ENCODE results near the gene RPL18A. TPM values are rescaled to one million over a fixed set of nuclear protein-coding genes. Genes with fewer than 3 reads are reported as not detected.

RPL18A gene
- total and polyA plus RNA-seq, 2 of the 13 experiments (the other 11 are each of a cell fraction or from before 2014, with no cell fraction given): 1,471 to 2,004 TPM

DNA sequence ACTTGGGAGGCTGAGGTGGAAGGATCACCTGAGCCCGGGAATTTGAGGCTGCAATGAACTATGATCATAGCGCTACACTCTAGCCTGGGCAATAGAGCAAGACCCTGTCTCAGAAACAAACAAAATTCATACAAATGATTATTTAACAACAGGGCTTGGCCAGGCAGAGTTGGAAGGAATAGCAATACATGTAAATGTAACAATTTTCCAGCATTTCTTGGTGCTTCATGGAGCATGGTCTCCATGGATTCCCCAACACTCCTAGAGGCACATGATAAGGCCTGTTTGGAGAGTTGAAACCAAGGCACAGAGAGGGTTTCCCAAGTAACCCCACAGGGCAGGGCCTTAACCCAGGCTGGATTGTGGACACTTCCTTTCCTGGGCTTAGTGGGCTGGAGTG is 48.6 kb upstream of the RPL18A start:
- no peaks in the 10 kb centered on the region for H3K79me2 ChIP-seq (ENCODE audit: insufficient read depth, low read length)
- POLR2A ChIA-PET: no interaction called here
- intact Hi-C loops (cut with micrococcal nuclease; ENCODE audit: unreplicated experiment) (no loop called here), in situ Hi-C loops (cut with HindIII; ENCODE audit: extremely low pct_ligation_motif_present, low pct_unique_long_range_greater_than_20kb) (no loop called here)
- H4K20me1 ChIP-seq (ENCODE audit: insufficient read depth, low read length): no peaks in the 10 kb centered on the region
- no peak for TF ChIP-seq SIX4 (CRISPR knock-in tag; IDR thresholded peaks at IDR 0.05)
- TF ChIP-seq ZMAT3 (CRISPR knock-in tag; conservative IDR thresholded peaks at IDR 0.05): no peak
- no peak for TF ChIP-seq KLF15 (CRISPR knock-in tag; IDR thresholded peaks at IDR 0.05; ENCODE audit: borderline replicate concordance)
- TF ChIP-seq ZKSCAN5 (CRISPR knock-in tag; IDR thresholded peaks at IDR 0.05): no peak
- no peak for TF ChIP-seq CCAR2 (optimal IDR thresholded peaks at IDR 0.05; ENCODE audit: low read depth, low read length)
- no peak for TF ChIP-seq PATZ1 (CRISPR knock-in tag; IDR thresholded peaks at IDR 0.05)
- no peak for TF ChIP-seq TP53 (CRISPR knock-in tag; conservative IDR thresholded peaks at IDR 0.05)
- no peak for TF ChIP-seq ZBTB7B (CRISPR knock-in tag; IDR thresholded peaks at IDR 0.05)
- no peak for TF ChIP-seq TCF7 (IDR thresholded peaks at IDR 0.05; ENCODE audit: low read depth)
- TF ChIP-seq, protein P1, sequence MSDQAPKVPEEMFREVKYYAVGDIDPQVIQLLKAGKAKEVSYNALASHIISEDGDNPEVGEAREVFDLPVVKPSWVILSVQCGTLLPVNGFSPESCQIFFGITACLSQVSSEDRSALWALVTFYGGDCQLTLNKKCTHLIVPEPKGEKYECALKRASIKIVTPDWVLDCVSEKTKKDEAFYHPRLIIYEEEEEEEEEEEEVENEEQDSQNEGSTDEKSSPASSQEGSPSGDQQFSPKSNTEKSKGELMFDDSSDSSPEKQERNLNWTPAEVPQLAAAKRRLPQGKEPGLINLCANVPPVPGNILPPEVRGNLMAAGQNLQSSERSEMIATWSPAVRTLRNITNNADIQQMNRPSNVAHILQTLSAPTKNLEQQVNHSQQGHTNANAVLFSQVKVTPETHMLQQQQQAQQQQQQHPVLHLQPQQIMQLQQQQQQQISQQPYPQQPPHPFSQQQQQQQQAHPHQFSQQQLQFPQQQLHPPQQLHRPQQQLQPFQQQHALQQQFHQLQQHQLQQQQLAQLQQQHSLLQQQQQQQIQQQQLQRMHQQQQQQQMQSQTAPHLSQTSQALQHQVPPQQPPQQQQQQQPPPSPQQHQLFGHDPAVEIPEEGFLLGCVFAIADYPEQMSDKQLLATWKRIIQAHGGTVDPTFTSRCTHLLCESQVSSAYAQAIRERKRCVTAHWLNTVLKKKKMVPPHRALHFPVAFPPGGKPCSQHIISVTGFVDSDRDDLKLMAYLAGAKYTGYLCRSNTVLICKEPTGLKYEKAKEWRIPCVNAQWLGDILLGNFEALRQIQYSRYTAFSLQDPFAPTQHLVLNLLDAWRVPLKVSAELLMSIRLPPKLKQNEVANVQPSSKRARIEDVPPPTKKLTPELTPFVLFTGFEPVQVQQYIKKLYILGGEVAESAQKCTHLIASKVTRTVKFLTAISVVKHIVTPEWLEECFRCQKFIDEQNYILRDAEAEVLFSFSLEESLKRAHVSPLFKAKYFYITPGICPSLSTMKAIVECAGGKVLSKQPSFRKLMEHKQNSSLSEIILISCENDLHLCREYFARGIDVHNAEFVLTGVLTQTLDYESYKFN (CRISPR knock-in tag; conservative IDR thresholded peaks at IDR 0.05): no peak
- TF ChIP-seq SOX6 (IDR thresholded peaks at IDR 0.05): no peak
- no peak for TF ChIP-seq SOX6 (CRISPR knock-in tag; IDR thresholded peaks at IDR 0.05)
- TF ChIP-seq MTA3 (CRISPR knock-in tag; IDR thresholded peaks at IDR 0.05): no peak
- no peak for TF ChIP-seq ZNF282 (IDR thresholded peaks at IDR 0.05; ENCODE audit: partially characterized antibody)
- TF ChIP-seq, protein P2, sequence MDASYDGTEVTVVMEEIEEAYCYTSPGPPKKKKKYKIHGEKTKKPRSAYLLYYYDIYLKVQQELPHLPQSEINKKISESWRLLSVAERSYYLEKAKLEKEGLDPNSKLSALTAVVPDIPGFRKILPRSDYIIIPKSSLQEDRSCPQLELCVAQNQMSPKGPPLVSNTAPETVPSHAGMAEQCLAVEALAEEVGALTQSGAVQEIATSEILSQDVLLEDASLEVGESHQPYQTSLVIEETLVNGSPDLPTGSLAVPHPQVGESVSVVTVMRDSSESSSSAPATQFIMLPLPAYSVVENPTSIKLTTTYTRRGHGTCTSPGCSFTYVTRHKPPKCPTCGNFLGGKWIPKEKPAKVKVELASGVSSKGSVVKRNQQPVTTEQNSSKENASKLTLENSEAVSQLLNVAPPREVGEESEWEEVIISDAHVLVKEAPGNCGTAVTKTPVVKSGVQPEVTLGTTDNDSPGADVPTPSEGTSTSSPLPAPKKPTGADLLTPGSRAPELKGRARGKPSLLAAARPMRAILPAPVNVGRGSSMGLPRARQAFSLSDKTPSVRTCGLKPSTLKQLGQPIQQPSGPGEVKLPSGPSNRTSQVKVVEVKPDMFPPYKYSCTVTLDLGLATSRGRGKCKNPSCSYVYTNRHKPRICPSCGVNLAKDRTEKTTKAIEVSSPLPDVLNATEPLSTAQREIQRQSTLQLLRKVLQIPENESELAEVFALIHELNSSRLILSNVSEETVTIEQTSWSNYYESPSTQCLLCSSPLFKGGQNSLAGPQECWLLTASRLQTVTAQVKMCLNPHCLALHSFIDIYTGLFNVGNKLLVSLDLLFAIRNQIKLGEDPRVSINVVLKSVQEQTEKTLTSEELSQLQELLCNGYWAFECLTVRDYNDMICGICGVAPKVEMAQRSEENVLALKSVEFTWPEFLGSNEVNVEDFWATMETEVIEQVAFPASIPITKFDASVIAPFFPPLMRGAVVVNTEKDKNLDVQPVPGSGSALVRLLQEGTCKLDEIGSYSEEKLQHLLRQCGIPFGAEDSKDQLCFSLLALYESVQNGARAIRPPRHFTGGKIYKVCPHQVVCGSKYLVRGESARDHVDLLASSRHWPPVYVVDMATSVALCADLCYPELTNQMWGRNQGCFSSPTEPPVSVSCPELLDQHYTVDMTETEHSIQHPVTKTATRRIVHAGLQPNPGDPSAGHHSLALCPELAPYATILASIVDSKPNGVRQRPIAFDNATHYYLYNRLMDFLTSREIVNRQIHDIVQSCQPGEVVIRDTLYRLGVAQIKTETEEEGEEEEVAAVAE (CRISPR knock-in tag; IDR thresholded peaks at IDR 0.05; ENCODE audit: borderline replicate concordance): no peak
- TF ChIP-seq ZNF335 (CRISPR knock-in tag; IDR thresholded peaks at IDR 0.05): no peak
- CTCF ChIA-PET (ENCODE audit: low intra/inter-chr PET ratio, low total read pairs): no interaction called here
- peaks cover 0 to 2% of the 10 kb centered on the region in 2 experiments; a peak in 2 of 5 replicates for H3K36me3 ChIP-seq (replicated peaks in 1 of 2; ENCODE audit: control insufficient read depth in 1 of 2, insufficient read depth in 2 of 2, low read length in 2 of 2)
- no peak overlapping the region for H2AFZ ChIP-seq (ENCODE audit: low read length)
- no peak overlapping the region for H3K4me2 ChIP-seq (ENCODE audit: low read depth, low read length)
- no TSS peak for BruUV-seq (replicated peaks)
- H3K27ac ChIP-seq (ENCODE audit: extremely low read length, insufficient read depth, low read length): no peak overlapping the region
- no peak for ATAC-seq
- no peak for FAIRE-seq
- no peaks in the 10 kb centered on the region for H3K4me1 ChIP-seq (ENCODE audit: insufficient read depth, low read length)
- H3K9me3 ChIP-seq (ENCODE audit: low read length): no peaks in the 10 kb centered on the region
- H3K4me3 ChIP-seq (replicated peaks in 1 of 3; ENCODE audit: insufficient read depth in 1 of 3, low read depth in 2 of 3, low read length in 3 of 3): no peak overlapping the region
- no peak overlapping the region for H3K9ac ChIP-seq (ENCODE audit: insufficient read depth, low read depth, low read length)
- no peaks in the 10 kb centered on the region for H3K27me3 ChIP-seq (ENCODE audit: control insufficient read depth in 1 of 2, insufficient read depth in 2 of 2, low read length in 2 of 2)
- 94% methylated on average over 2 of the region's 2 CpGs for WGBS (ENCODE audit: low lambda C conversion rate)
- DNase-seq (ENCODE audit: low spot score): no peak

All from HepG2 (cell line).